Activated CD4-positive, alpha-beta memory T cell treated with anti-CD3 and anti-CD28 coated beads for 36 hours (primary cell): Measurements from ENCODE around the gene KCNQ4. TPM values are rescaled to one million over a fixed set of nuclear protein-coding genes. Genes with fewer than 3 reads are reported as not detected.

Source experiments
- CTCF ChIA-PET: fragments of 350-600 bp; sonication (Branson Sonifier 250); formaldehyde crosslinking; loops from one replicate; lab custom pipeline; 2021; ENCODE audit warnings: antibody characterized with exemption, inconsistent platforms; lab: Charles Lee
- POLR2A ChIA-PET: fragments of 350-600 bp; sonication (Branson Sonifier 250); formaldehyde crosslinking; loops from one replicate; lab custom pipeline; 2021; ENCODE audit warnings: antibody characterized with exemption; lab: Charles Lee
- DNase-seq: peaks from one replicate; pipeline ENCODE4 v3.0.0-alpha.2; 2020
- H3K27ac Mint-ChIP-seq: one replicate; pipeline ENCODE4 v1.8.0; 2021; ENCODE audit warnings: mixed read lengths
- H3K27me3 Mint-ChIP-seq: one replicate; pipeline ENCODE4 v1.8.0; 2021; ENCODE audit warnings: mixed read lengths
- H3K36me3 Mint-ChIP-seq: one replicate; pipeline ENCODE4 v1.8.0; 2021; ENCODE audit warnings: mixed read lengths
- H3K4me1 Mint-ChIP-seq: one replicate; pipeline ENCODE4 v1.8.0; 2021; ENCODE audit warnings: low read depth, mixed read lengths
- H3K4me3 Mint-ChIP-seq: one replicate; pipeline ENCODE4 v1.8.0; 2021; ENCODE audit warnings: mild to moderate bottlenecking, mixed read lengths
- H3K9me3 Mint-ChIP-seq: one replicate; pipeline ENCODE4 v1.8.0; 2021; ENCODE audit warnings: mixed read lengths
- intact Hi-C: fragments of 100-400 bp; cut with micrococcal nuclease; formaldehyde crosslinking; loops from one replicate; pipeline ENCODE4 v1.15.1; 2023
- total RNA-seq, 2 experiments: library from RNA; stranded (reverse); gene quantifications; one replicate each; pipeline ENCODE4 v1.2.3, GENCODE V29; 2021

KCNQ4 gene
- total RNA-seq, 2 experiments from 2014 or later = 0.45 to 0.53 TPM

DNA sequence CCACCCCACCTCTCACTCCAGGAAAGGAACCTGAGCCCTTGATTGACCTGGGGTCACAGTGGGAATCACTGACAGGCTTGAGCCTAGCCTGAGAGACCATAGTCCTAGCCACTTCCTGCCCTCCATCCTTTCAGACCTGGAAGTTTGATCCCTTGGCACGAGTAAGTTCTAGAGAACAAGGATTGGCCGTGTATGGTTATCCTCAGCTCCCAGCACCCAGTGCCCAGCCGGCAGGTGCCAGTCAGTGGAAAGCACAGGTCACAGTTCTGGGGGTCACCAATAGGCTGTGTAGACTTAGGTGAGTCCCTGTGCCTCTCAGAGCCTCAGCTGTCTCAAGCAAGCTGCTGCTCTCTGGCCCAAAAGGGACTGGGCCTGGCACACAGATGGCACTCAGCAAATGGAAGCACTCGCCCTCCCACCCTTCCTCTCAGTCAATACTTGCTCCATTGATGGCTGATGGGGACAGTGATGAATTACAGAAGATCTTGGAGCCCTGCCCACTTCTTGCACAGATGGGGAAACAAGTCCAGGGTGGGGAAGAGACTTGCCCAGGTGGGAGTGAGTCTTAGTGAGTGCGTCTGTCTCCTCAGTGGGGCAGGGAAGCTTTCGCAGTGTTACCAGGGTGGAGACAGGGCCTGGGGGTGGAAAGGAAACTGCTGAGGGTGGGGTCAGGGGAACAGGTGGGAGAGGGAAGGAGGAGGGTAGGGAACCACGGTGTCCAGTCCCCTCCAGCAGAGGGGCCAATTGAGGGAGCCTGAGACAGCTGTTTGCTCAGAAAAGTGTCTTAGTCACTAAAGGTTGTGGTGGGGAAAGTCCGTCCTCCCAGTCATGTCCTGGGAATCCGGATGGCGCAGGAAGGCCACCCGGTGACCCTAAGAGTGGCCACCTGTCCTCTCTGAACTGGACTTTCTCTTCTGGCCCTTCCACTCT lies 2.6 kb upstream of the KCNQ4 start:
- Mint-ChIP-seq H3K4me3 (no peak overlapping the region), H3K27me3 (peaks cover 30% of the 10 kb centered on the region), H3K9me3 (no peaks in the 10 kb centered on the region), H3K27ac (no peak overlapping the region), H3K36me3 (peaks cover 14% of the 10 kb centered on the region), H3K4me1 (peaks cover 7% of the 10 kb centered on the region)
- no peak for DNase-seq
- intact Hi-C loops = no loop called here
- CTCF ChIA-PET = interaction anchor here (1.1 kb wide), 1 partner anchor 9 kb away, joined by 3 read pairs; no protein-coding TSS in a partner anchor
- POLR2A ChIA-PET = no interaction called here

DNA sequence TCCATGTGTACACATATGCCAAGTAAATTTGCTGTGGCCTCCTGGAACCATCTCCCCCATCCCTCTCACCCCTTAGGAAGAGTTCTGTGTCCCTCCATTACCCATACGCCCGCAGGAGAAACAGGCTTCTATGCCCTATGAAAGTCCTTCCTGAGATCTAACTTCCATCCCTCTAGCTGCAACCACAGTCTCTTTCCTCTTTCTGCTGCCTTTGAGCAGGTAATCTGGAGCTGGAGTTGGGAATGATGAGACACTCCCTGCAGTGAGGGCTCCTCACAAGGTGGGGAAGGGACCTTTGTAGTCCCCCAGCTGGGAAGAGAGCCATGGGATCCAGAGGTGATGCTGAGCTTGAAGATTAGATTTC lies 2.0 kb upstream of the KCNQ4 start:
- POLR2A ChIA-PET = no interaction called here
- no peak for DNase-seq
- Mint-ChIP-seq H3K27me3 (peaks cover 30% of the 10 kb centered on the region), H3K4me1 (peaks cover 7% of the 10 kb centered on the region), H3K36me3 (peaks cover 9% of the 10 kb centered on the region), H3K9me3 (no peaks in the 10 kb centered on the region), H3K27ac (no peak overlapping the region), H3K4me3 (no peak overlapping the region)
- CTCF ChIA-PET = no interaction called here
- intact Hi-C loops = no loop called here

DNA sequence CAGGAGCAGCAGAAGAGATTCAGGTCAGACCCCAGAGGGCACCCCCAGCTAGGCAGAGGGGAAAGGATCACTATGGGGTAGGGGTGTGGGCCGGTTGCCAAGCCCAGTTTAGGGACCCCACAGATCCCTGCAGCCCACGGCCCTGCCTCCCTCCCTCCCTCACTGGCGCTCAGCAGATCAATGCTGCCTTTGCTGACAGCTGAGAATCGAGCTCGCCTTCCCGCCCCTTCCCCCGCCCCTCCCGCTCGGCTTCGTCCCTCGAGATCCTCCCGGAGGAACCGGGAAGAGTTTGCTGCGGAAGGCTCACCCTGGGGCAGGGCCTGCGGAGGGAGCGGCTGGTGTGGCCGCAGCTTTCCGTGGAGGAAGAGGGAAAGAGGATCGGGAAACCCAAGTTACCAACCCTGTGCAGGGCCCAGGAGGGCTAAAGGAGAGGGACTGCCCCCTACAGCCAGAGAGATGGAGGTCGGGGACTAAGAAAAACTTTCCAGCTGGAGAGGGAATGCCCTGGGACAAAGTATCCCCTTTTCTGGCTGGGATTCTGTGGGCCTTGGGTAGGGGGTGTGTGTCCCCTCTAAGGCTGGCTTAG lies 1.1 kb upstream of the KCNQ4 start:
- H3K4me3 Mint-ChIP-seq = no peak overlapping the region
- intact Hi-C loops = no loop called here
- ChIA-PET POLR2A (no interaction called here), CTCF (interaction anchor here (0.7 to 1.5 kb wide), 3 partner anchors 9 to 68 kb away, joined by 3 to 5 read pairs (median 3); no protein-coding TSS in a partner anchor)
- no peak overlapping the region for H3K27ac Mint-ChIP-seq
- DNase-seq = no peak
- no peaks in the 10 kb centered on the region for H3K9me3 Mint-ChIP-seq
- H3K4me1 Mint-ChIP-seq = peaks cover 7% of the 10 kb centered on the region
- peaks cover 3% of the 10 kb centered on the region for H3K36me3 Mint-ChIP-seq
- peaks cover 30% of the 10 kb centered on the region for H3K27me3 Mint-ChIP-seq

DNA sequence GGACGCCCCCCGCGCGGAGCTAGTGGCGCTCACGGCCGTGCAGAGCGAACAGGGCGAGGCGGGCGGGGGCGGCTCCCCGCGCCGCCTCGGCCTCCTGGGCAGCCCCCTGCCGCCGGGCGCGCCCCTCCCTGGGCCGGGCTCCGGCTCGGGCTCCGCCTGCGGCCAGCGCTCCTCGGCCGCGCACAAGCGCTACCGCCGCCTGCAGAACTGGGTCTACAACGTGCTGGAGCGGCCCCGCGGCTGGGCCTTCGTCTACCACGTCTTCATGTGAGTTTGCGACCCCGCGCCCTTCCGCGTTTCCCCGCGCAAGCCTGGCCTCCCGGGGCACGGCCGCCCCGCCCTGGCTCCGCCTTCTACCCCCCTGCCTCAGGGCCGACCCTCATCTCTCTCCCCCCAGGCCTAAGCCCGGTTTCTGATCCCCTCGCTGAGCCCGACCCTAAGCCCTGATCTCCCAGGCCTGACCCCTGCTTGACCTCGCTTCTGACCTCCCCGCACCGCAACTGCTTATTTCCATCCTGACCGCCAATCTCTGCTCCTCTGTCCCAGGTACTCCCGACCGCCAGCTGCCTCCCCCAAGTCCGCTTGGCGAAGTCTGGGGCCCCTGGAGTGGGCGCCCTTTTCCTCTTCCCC lies 669 bp downstream of the KCNQ4 start:
- Mint-ChIP-seq H3K27ac (no peak overlapping the region), H3K4me1 (peaks cover 7% of the 10 kb centered on the region), H3K36me3 (no peaks in the 10 kb centered on the region), H3K4me3 (peak overlapping the region; percentile 25), H3K27me3 (peaks cover 30% of the 10 kb centered on the region), H3K9me3 (no peaks in the 10 kb centered on the region)
- POLR2A ChIA-PET = no interaction called here
- intact Hi-C loops = no loop called here
- DNase-seq = no peak
- CTCF ChIA-PET = interaction anchor here (1.0 kb wide), 1 partner anchor 69 kb away, joined by 4 read pairs; no protein-coding TSS in a partner anchor

DNA sequence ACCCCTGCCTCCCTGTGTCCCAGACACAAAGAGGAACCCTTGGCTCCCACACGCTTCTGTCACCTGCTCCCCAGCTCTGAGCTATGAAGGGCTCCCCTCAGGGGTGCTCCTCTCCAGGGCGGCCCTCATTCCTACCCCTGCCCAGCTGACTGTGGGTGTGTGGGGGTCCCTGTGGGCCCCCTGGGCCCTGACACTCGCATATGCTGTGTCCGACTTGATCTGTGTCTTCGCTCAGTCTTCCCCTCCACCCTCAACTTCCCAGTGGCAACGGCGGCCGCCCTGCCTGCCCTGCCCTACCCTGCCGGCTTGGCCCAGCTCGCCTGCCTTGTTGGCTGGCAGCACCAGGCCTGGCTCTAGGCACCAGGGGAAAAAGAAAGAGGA lies 1.2 kb downstream of the KCNQ4 start:
- CTCF ChIA-PET = interaction anchor here (1.0 kb wide), 2 partner anchors 10 to 69 kb away, joined by 4 read pairs; no protein-coding TSS in a partner anchor

DNA sequence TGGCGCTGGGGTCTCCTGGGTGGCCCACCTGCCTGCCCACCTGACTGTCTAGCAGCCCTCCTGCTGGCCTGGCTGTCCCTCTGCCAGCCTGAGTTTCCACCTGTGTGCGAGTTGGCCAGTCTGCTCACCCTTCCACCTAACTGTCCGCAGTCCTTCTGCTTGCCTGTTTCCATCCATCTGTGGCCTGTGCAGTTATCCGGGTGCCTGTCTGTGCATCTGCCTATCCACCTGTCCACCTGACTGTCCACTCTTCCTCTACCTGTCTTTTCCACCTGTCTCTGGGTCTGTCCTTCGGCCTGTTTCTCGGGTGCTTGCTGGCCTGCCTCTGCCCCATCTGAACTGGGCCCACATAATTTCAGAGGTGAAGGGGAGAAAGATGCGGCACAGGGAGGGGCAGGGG lies 1.9 kb downstream of the KCNQ4 start:
- DNase-seq = no peak
- CTCF ChIA-PET = interaction anchor here (1.0 kb wide), 1 partner anchor 11 kb away, joined by 4 read pairs; no protein-coding TSS in a partner anchor
- Mint-ChIP-seq H3K36me3 (no peaks in the 10 kb centered on the region), H3K4me3 (no peak overlapping the region), H3K27me3 (peaks cover 30% of the 10 kb centered on the region), H3K9me3 (no peaks in the 10 kb centered on the region), H3K27ac (no peak overlapping the region), H3K4me1 (peaks cover 7% of the 10 kb centered on the region)
- intact Hi-C loops = no loop called here
- POLR2A ChIA-PET = no interaction called here

More for the DNA sequence above, 1.2 kb downstream of the KCNQ4 start:
- H3K27me3 Mint-ChIP-seq = peaks cover 30% of the 10 kb centered on the region
- peaks cover 7% of the 10 kb centered on the region for H3K4me1 Mint-ChIP-seq
- no peak overlapping the region for H3K27ac Mint-ChIP-seq
- intact Hi-C loops = no loop called here
- no peak overlapping the region for H3K4me3 Mint-ChIP-seq
- no peaks in the 10 kb centered on the region for H3K9me3 Mint-ChIP-seq
- no peak for DNase-seq
- no peaks in the 10 kb centered on the region for H3K36me3 Mint-ChIP-seq
- POLR2A ChIA-PET = no interaction called here

DNA sequence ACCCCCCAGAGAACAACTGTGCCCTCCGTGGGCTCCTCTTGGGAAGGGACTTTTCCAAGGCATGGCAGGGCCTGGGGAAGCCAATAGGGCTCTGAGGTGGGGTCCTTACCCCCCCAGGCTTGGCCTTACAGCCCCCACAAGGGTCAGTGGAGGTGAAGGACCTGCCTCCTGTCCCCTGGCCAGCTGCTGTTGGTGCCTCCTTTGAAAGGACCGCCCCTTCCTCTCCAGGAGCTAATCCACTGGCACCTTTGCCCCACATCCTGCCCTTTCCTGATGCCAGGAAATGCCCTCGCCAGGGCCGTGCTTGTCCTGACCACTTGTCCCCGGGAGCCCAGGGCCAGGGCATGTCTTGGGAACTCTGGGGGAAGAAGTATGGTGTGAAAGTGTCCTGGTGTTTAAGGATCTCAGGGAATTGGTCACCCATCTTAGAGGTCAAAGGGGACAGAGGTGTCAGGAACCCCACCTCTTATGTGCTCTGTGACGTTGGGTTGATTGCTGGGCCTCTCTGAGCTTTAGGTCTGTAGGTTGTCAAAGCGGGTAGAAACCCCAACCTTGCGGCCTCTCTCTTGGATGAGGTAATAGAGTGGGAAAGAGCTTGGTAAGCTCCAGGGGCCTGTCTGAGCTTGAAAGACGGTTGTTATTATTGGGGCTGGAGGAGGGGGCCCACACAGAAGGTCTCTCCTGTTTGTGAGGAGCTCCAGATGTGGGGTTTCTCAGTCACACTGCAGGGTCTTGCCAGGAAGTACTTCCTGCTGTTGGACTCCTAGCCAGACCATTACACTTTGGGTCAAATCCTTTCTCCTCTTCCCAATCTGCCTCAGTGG lies 2.8 kb downstream of the KCNQ4 start:
- no peaks in the 10 kb centered on the region for H3K9me3 Mint-ChIP-seq

DNA sequence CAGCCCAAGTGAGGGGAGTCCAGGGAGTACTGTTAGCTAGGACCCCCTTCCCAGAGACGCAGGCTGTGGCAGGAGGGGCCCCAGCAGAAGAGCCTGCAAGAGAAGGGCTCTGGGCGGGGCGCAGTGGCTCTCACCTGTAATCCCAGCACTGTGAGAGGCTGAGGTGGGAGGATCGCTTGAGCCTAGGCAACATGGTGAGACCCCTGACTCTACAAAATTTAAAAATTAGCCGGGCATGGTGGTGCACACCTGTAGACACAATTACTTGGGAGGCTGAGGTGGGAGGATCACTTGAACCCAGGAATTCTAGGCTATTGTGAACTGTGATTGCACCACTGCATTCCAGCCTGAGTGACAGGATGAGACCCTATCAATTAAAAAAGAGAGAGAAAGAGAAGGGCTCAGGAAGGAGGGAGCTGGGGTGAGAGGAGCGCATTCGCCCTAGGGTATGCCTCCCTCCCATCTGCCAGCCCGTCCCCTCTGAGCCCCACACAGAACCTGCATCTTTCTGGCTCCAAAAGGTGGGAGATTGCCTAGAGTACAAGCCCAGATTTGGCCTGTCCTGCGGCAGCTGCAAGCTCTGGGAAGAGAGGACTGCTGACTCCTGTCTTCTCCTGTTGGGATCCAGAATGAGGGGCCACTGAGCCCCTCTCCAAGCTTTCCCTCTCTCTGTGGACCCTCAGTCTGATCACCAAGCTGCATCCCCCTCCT lies 3.6 kb downstream of the KCNQ4 start:
- no peak overlapping the region for H3K4me3 Mint-ChIP-seq
- no peak for DNase-seq
- H3K4me1 Mint-ChIP-seq = peaks cover 7% of the 10 kb centered on the region
- H3K36me3 Mint-ChIP-seq = no peaks in the 10 kb centered on the region
- POLR2A ChIA-PET = no interaction called here
- no peak overlapping the region for H3K27ac Mint-ChIP-seq
- no peaks in the 10 kb centered on the region for H3K9me3 Mint-ChIP-seq
- H3K27me3 Mint-ChIP-seq = peaks cover 24% of the 10 kb centered on the region
- intact Hi-C loops = no loop called here
- CTCF ChIA-PET = interaction anchor here (1.1 to 1.9 kb wide), 2 partner anchors 12 to 13 kb away, joined by 6 to 7 read pairs; no protein-coding TSS in a partner anchor

More for the DNA sequence above, 2.8 kb downstream of the KCNQ4 start:
- Mint-ChIP-seq H3K4me3 (no peak overlapping the region), H3K36me3 (no peaks in the 10 kb centered on the region), H3K4me1 (peaks cover 7% of the 10 kb centered on the region), H3K27me3 (peaks cover 28% of the 10 kb centered on the region), H3K27ac (no peak overlapping the region)
- no peak for DNase-seq
- intact Hi-C loops = no loop called here
- POLR2A ChIA-PET = no interaction called here
- CTCF ChIA-PET = interaction anchor here (1.1 kb wide), 2 partner anchors 12 to 39 kb away, joined by 3 to 6 read pairs; no protein-coding TSS in a partner anchor

DNA sequence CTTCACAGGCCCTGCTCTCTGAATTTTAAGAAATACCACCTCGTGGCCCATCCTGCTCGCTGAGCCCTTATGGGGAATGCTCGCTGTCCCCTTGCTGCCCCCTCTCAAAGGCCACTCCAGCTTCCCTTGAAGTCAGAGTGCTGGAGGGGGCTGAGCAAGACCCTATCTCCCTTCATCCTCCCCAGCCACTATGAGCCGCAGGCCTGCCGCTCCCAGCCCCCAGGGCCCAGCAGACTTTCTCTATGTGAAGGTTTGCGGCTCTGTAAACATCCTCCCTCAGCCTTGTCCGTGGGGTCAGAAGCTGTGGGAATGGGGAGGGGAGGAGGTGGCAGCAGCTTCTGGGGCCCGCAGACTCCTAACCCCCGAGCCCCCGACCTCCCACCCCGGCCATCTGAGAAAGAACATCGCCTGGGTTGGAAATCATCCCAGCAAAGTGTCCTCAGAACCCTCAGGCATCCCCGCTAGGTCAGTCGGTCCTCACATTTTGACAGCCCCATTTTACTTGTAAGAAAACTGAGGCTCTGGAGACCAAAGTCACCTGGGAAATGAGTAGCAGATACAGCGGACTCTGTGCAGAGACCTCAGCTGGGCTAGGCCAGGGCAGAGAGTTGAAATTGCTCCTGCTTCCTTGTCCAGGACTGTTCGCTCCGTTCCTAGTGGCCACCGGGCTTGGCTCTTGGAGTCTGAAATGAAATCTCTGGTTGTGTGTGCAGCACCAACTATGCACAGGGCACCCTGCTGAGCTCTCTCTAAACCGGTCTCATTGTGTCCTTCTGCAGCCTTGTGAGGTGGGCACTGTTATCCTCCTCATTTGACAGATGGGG lies 4.4 kb downstream of the KCNQ4 start:
- DNase-seq = no peak
- CTCF ChIA-PET = interaction anchor here (1.4 to 1.9 kb wide), 2 partner anchors 10 to 13 kb away, joined by 3 to 7 read pairs; no protein-coding TSS in a partner anchor
- no peaks in the 10 kb centered on the region for H3K36me3 Mint-ChIP-seq
- no peak overlapping the region for H3K4me3 Mint-ChIP-seq
- H3K9me3 Mint-ChIP-seq = no peaks in the 10 kb centered on the region
- H3K27me3 Mint-ChIP-seq = peaks cover 19% of the 10 kb centered on the region
- POLR2A ChIA-PET = no interaction called here
- peaks cover 7% of the 10 kb centered on the region for H3K4me1 Mint-ChIP-seq
- intact Hi-C loops = no loop called here
- no peak overlapping the region for H3K27ac Mint-ChIP-seq

DNA sequence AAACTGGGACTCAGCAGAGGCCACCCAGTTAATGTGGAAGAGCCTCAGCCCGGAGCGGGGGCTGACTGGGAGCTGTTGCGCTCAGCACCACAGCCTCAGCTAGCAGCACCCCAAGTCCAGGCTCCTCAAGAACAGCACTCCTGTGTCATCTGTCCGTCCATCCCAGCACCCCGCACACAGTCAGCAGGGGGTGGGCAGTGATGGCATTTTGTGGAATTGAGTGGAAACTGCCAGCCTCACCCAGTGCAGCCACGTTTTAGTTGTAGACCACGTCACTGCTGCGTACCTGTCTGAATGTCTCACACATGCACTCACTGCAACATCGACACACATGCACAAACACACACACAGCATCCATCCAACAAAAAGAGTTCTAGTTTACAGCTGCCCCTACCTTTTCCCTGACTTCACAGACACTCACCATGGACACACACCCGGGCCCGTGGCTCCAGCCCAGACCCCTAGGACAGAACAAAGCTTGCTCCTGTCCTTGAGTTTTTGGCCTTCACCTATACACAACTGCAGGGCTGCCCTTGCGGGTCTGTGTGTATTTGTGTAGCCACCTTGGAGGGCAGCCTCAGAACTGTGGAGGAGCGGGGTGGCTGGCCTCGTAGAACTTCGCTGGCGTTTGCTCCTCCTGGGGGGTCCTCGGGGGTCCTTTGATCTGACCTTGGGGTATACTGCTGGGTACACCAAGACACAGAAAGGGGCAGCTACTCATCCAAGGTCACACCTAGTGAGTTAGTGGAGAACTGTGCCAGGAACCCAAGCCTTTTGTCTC lies 5.2 kb downstream of the KCNQ4 start:
- Mint-ChIP-seq H3K4me1 (peaks cover 3% of the 10 kb centered on the region), H3K27me3 (peaks cover 16% of the 10 kb centered on the region), H3K36me3 (no peaks in the 10 kb centered on the region), H3K4me3 (no peak overlapping the region), H3K27ac (no peak overlapping the region), H3K9me3 (no peaks in the 10 kb centered on the region)
- no peak for DNase-seq
- intact Hi-C loops = no loop called here
- ChIA-PET POLR2A (no interaction called here), CTCF (interaction anchor here (1.4 to 1.9 kb wide), 2 partner anchors 11 to 14 kb away, joined by 3 to 7 read pairs; no protein-coding TSS in a partner anchor)
